SH-SY5Y (cell line): Measurements from ENCODE around the gene FHAD1.

ENCODE experiments used
- GATA2 ChIP-seq: IDR thresholded peaks from 2 replicates; pipeline ENCODE4 v1.6.1; 2011; ENCODE audit warnings: mild to moderate bottlenecking, low read depth, low read length
- GATA3 ChIP-seq: IDR thresholded peaks from 2 replicates; pipeline ENCODE4 v1.6.1; 2011; ENCODE audit warnings: low read depth, mild to moderate bottlenecking, low read length, moderate library complexity

- TF ChIP-seq GATA3 (no peak), GATA2 (no peak)
These were observed 152.7 kb downstream of the FHAD1 start for GRCh38 chr1:15399710-15400109.
